Esophagus (tissue), 2 donors: ENCODE data around the gene TTC39C. TPM values are rescaled to one million over a fixed set of nuclear protein-coding genes. Genes with fewer than 3 reads are reported as not detected.

Source experiments
- H3K27ac ChIP-seq, 2 donors: one replicate each; pipeline ENCODE4 v1.5.1; 2013; ENCODE audit warnings: low read depth in 2 of 2, mild to moderate bottlenecking in 2 of 2, inconsistent platforms in 1 of 2, low read length in 1 of 2, moderate library complexity in 1 of 2
- H3K27me3 ChIP-seq, 2 donors: one replicate each; pipeline ENCODE4 v1.6.1; 2013; ENCODE audit warnings: low read length in 2 of 2, control low read depth in 1 of 2, mild to moderate bottlenecking in 1 of 2; ENCODE audit not compliant: insufficient read depth in 2 of 2, control insufficient read depth in 1 of 2
- H3K36me3 ChIP-seq, 2 donors: one replicate each; pipeline ENCODE4 v1.6.1; 2013; ENCODE audit warnings: low read length in 1 of 2; ENCODE audit not compliant: control insufficient read depth in 2 of 2, insufficient read depth in 2 of 2
- H3K4me1 ChIP-seq, 2 donors: one replicate each; pipeline ENCODE4 v1.6.1; 2013; ENCODE audit warnings: low read length in 1 of 2; ENCODE audit not compliant: control insufficient read depth in 2 of 2, insufficient read depth in 2 of 2
- H3K4me3 ChIP-seq, 2 donors: one replicate each; pipeline ENCODE4 v1.5.1; 2013; ENCODE audit warnings: low read length in 2 of 2, mild to moderate bottlenecking in 2 of 2, low read depth in 1 of 2, moderate library complexity in 1 of 2
- H3K9me3 ChIP-seq, 2 donors: one replicate each; pipeline ENCODE4 v1.6.1; 2013; ENCODE audit warnings: mild to moderate bottlenecking in 2 of 2, low read depth in 1 of 2, low read length in 1 of 2, moderate library complexity in 1 of 2; ENCODE audit not compliant: control insufficient read depth in 2 of 2, insufficient read depth in 1 of 2
- WGBS, 2 donors: extraction: QIAGEN DNeasy Blood & Tissue Kit; methylation state at CpG; one replicate each; pipeline ENCODE4 v1.1.7; 2013; 5-methylcytosine and 5-hydroxymethylcytosine counted together
- polyA plus RNA-seq, 2 donors: library from polyadenylated mRNA; stranded (reverse); fragments of 200-250 nt; gene quantifications; one replicate each; pipeline ENCODE4 v1.2.3, GENCODE V29; 2013
- donor health status: healthy with polysubstance abuse.
- donor health status: Bipolar disorder and iron deficiency.

The TTC39C gene
- polyA plus RNA-seq, 2 donors = 8.5 to 11.2 TPM

- no peaks in the 10 kb centered on the region for H3K9me3 ChIP-seq
- no peak overlapping the region for H3K4me3 ChIP-seq
- 65 to 66% methylated on average over 15 of the region's 15 CpGs for WGBS, 2 donors
- H3K4me1 ChIP-seq = no peaks in the 10 kb centered on the region
- H3K36me3 ChIP-seq = no peaks in the 10 kb centered on the region
- no peak overlapping the region for H3K27ac ChIP-seq
- H3K27me3 ChIP-seq = no peaks in the 10 kb centered on the region
Observed at GRCh38 chr18:24112874-24113615, 98.5 kb downstream of the TTC39C start.

- Histone ChIP-seq H3K4me1 (no peaks in the 10 kb centered on the region), H3K9me3 (no peaks in the 10 kb centered on the region), H3K27me3 (no peaks in the 10 kb centered on the region), H3K4me3 (no peak overlapping the region), H3K27ac (no peak overlapping the region), H3K36me3 (no peaks in the 10 kb centered on the region)
- WGBS, 2 donors = 82 to 85% methylated on average over 4 of the region's 4 CpGs
Observed at GRCh38 chr18:24114924-24115549, 100.5 kb downstream of the TTC39C start.

- Histone ChIP-seq H3K36me3 (no peaks in the 10 kb centered on the region), H3K27me3 (no peaks in the 10 kb centered on the region), H3K4me1 (no peaks in the 10 kb centered on the region), H3K27ac (no peak overlapping the region), H3K9me3 (no peaks in the 10 kb centered on the region), H3K4me3 (no peak overlapping the region)
- WGBS, 2 donors = 64 to 70% methylated on average over 2 of the region's 2 CpGs
Observed at GRCh38 chr18:24115628-24116027, 101.1 kb downstream of the TTC39C start.

GRCh38 chr18:24118750-24119577 is 104.4 kb downstream of the TTC39C start:
- Histone ChIP-seq H3K36me3 (peaks cover 0 to 3% of the 10 kb centered on the region in 2 donors), H3K9me3 (no peaks in the 10 kb centered on the region), H3K27ac (no peak overlapping the region), H3K27me3 (no peaks in the 10 kb centered on the region), H3K4me3 (no peak overlapping the region), H3K4me1 (no peaks in the 10 kb centered on the region)
- 55 to 58% methylated on average over 8 of the region's 8 CpGs for WGBS, 2 donors

GRCh38 chr18:24120676-24121075 is 106.1 kb downstream of the TTC39C start:
- Histone ChIP-seq H3K27me3 (no peaks in the 10 kb centered on the region), H3K4me3 (no peak overlapping the region), H3K36me3 (peaks cover 0 to 3% of the 10 kb centered on the region in 2 donors), H3K4me1 (no peaks in the 10 kb centered on the region), H3K27ac (no peak overlapping the region), H3K9me3 (no peaks in the 10 kb centered on the region)
- WGBS, 2 donors = 94 to 95% methylated on average over 4 of the region's 4 CpGs

GRCh38 chr18:24121625-24122024 is 107.1 kb downstream of the TTC39C start:
- 91 to 97% methylated on average over 2 of the region's 2 CpGs for WGBS, 2 donors
- H3K4me1 ChIP-seq = no peaks in the 10 kb centered on the region
- no peaks in the 10 kb centered on the region for H3K27me3 ChIP-seq
- H3K9me3 ChIP-seq = no peaks in the 10 kb centered on the region
- no peak overlapping the region for H3K4me3 ChIP-seq
- H3K36me3 ChIP-seq = peaks cover 0 to 3% of the 10 kb centered on the region in 2 donors
- no peak overlapping the region for H3K27ac ChIP-seq

- H3K27me3 ChIP-seq = no peaks in the 10 kb centered on the region
- peaks cover 0 to 3% of the 10 kb centered on the region in 2 donors for H3K36me3 ChIP-seq
- WGBS, 2 donors = 50 to 66% methylated on average over 3 of the region's 3 CpGs
Observed at GRCh38 chr18:24126155-24126961, 111.8 kb downstream of the TTC39C start.

GRCh38 chr18:24127735-24128134 is 113.2 kb downstream of the TTC39C start:
- WGBS, 2 donors = 81 to 84% methylated on average over 3 of the region's 3 CpGs

More at GRCh38 chr18:24126155-24126961, 111.8 kb downstream of the TTC39C start:
- Histone ChIP-seq H3K4me3 (no peak overlapping the region), H3K4me1 (no peaks in the 10 kb centered on the region), H3K27ac (no peak overlapping the region), H3K9me3 (no peaks in the 10 kb centered on the region)

GRCh38 chr18:24128700-24129099 is 114.1 kb downstream of the TTC39C start:
- H3K27ac ChIP-seq = no peak overlapping the region
- H3K27me3 ChIP-seq = no peaks in the 10 kb centered on the region
- no peaks in the 10 kb centered on the region for H3K9me3 ChIP-seq
- no peaks in the 10 kb centered on the region for H3K36me3 ChIP-seq
- no peaks in the 10 kb centered on the region for H3K4me1 ChIP-seq
- WGBS, 2 donors = 96 to 97% methylated on average over 4 of the region's 4 CpGs
- no peak overlapping the region for H3K4me3 ChIP-seq

More at GRCh38 chr18:24127735-24128134, 113.2 kb downstream of the TTC39C start:
- no peaks in the 10 kb centered on the region for H3K9me3 ChIP-seq
- H3K27ac ChIP-seq = no peak overlapping the region
- H3K4me1 ChIP-seq = no peaks in the 10 kb centered on the region
- H3K27me3 ChIP-seq = no peaks in the 10 kb centered on the region
- H3K36me3 ChIP-seq = no peaks in the 10 kb centered on the region
- H3K4me3 ChIP-seq = no peak overlapping the region
